SK-N-SH (cell line): ENCODE results near the gene WDFY1. TPM values are rescaled to one million over a fixed set of nuclear protein-coding genes. Genes with fewer than 3 reads are reported as not detected.

Experiments used
- CTCF ChIA-PET: fragments of 300-600, 350-600 bp; formaldehyde crosslinking; extraction: SDS; loops from one replicate; lab custom pipeline; 2021; lab: Yijun Ruan, JAX
- POLR2A ChIA-PET: fragments of 350-600 bp; sonication (Branson Sonifier 250); formaldehyde crosslinking; extraction: SDS; loops from one replicate; lab custom pipeline; 2020; ENCODE audit warnings: antibody characterized with exemption, inconsistent platforms; lab: Yijun Ruan, JAX
- DNase-seq: peaks from one replicate; pipeline ENCODE4 v3.0.0; 2012
- H2AFZ ChIP-seq: fragments of 200-600 bp; sonication (generic); 2 replicates; pipeline ENCODE4 v1.8.1; 2016; ENCODE audit warnings: antibody characterized with exemption, mild to moderate bottlenecking, low read depth
- H3F3A ChIP-seq: fragments of 200-600 bp; sonication (generic); replicated peaks from 2 replicates; pipeline ENCODE3; 2016; ENCODE audit warnings: antibody characterized with exemption, mild to moderate bottlenecking; ENCODE audit not compliant: insufficient read depth
- H3K27ac ChIP-seq, 2 experiments: fragments of 200-500 bp in 1 of 2; fragments of 200-600 bp in 1 of 2; sonication (Bioruptor generic) in 1 of 2; sonication (generic), shearing (Covaris generic) in 1 of 2; 2 replicates each; pipeline versions ENCODE4 v1.5.1 to v1.6.1; 2014 to 2016; ENCODE audit warnings: low read depth in 2 of 2, inconsistent platforms in 1 of 2, low read length in 1 of 2, mild to moderate bottlenecking in 1 of 2, mixed read lengths in 1 of 2
- H3K27me3 ChIP-seq: fragments of 200-600 bp; sonication (generic), shearing (Covaris generic); 2 replicates; pipeline ENCODE4 v1.6.1; 2016; ENCODE audit warnings: mixed run types; ENCODE audit not compliant: insufficient read depth
- H3K36me3 ChIP-seq, 2 experiments: fragments of 200-500 bp in 1 of 2; fragments of 200-600 bp in 1 of 2; sonication (Bioruptor generic) in 1 of 2; sonication (generic) in 1 of 2; replicated peaks in 1 of 2; 2 replicates each; pipeline versions ENCODE3 to v1.5.1; 2014 to 2016; ENCODE audit warnings: low read length in 1 of 2, mild to moderate bottlenecking in 1 of 2; ENCODE audit not compliant: insufficient read depth in 2 of 2, control insufficient read depth in 1 of 2
- H3K4me1 ChIP-seq, 2 experiments: fragments of 200-500 bp in 1 of 2; fragments of 200-600 bp in 1 of 2; sonication (Bioruptor generic) in 1 of 2; sonication (generic), shearing (Covaris generic) in 1 of 2; 2 replicates each; pipeline versions ENCODE4 v1.5.1 to v1.6.1; 2014 to 2016; ENCODE audit warnings: low read depth in 1 of 2, low read length in 1 of 2, mixed run types in 1 of 2; ENCODE audit not compliant: insufficient read depth in 2 of 2, control insufficient read depth in 1 of 2
- H3K4me2 ChIP-seq: fragments of 200-600 bp; sonication (generic), shearing (Covaris generic); 2 replicates; pipeline ENCODE4 v1.6.1; 2017; ENCODE audit warnings: mixed run types
- H3K4me3 ChIP-seq, 2 experiments: fragments of 200-500 bp in 1 of 2; fragments of 200-600 bp in 1 of 2; sonication (Bioruptor generic) in 1 of 2; sonication (generic), shearing (Covaris generic) in 1 of 2; 2 replicates each; pipeline versions ENCODE4 v1.5.1 to v1.8.1; 2014 to 2016; ENCODE audit warnings: low read depth in 2 of 2, inconsistent platforms in 1 of 2, low read length in 1 of 2, mild to moderate bottlenecking in 1 of 2, mixed read lengths in 1 of 2, moderate library complexity in 1 of 2
- H3K79me2 ChIP-seq: fragments of 200-600 bp; sonication (generic); 2 replicates; pipeline ENCODE4 v1.8.1; 2017; ENCODE audit warnings: mild to moderate bottlenecking; ENCODE audit not compliant: insufficient read depth
- H3K9ac ChIP-seq: fragments of 200-600 bp; sonication (generic); 2 replicates; pipeline ENCODE4 v1.6.1; 2017; ENCODE audit warnings: mixed run types
- H3K9me2 ChIP-seq: fragments of 200-600 bp; sonication (generic); 2 replicates; pipeline ENCODE4 v1.6.1; 2017; ENCODE audit warnings: mixed run types
- H3K9me3 ChIP-seq: fragments of 200-600 bp; sonication (generic); 2 replicates; pipeline ENCODE4 v1.6.1; 2017; ENCODE audit warnings: mixed run types, mild to moderate bottlenecking, moderate library complexity
- H4K20me1 ChIP-seq: fragments of 200-600 bp; sonication (generic); 2 replicates; pipeline ENCODE4 v1.6.1; 2017; ENCODE audit warnings: mild to moderate bottlenecking, mixed run types; ENCODE audit not compliant: insufficient read depth
- CHD2 ChIP-seq: fragments of 150-350 bp; IDR thresholded peaks from 2 replicates; pipeline ENCODE4 v1.6.1; 2018; ENCODE audit warnings: low read length; ENCODE audit not compliant: partially characterized antibody
- EP300 ChIP-seq, 2 experiments: IDR thresholded peaks; 2 replicates each; pipeline versions ENCODE4 v1.4.0 to v1.6.1; 2012; ENCODE audit warnings: borderline replicate concordance in 1 of 2, low read depth in 1 of 2, low read length in 1 of 2
- EZH2phosphoT487 ChIP-seq: fragments of 200-600 bp; sonication (generic); IDR thresholded peaks from 2 replicates; pipeline ENCODE4 v1.6.1; 2017; ENCODE audit warnings: low read depth, mixed run types, mild to moderate bottlenecking, antibody characterized with exemption, moderate library complexity, borderline replicate concordance
- GABPA ChIP-seq: IDR thresholded peaks from 2 replicates; pipeline ENCODE4 v1.4.0; 2012; ENCODE audit warnings: low read depth, mild to moderate bottlenecking
- GATA2 ChIP-seq: sonication (generic); formaldehyde crosslinking; IDR thresholded peaks from 2 replicates; pipeline ENCODE4 v1.5.0; 2020; ENCODE audit warnings: mild to moderate bottlenecking, missing genetic modification reagents
- JUND ChIP-seq: IDR thresholded peaks from 2 replicates; pipeline ENCODE4 v1.4.0; 2012
- MEF2A ChIP-seq: IDR thresholded peaks from 2 replicates; pipeline ENCODE4 v1.4.0; 2012; ENCODE audit warnings: low read depth, borderline replicate concordance
- MXI1 ChIP-seq: IDR thresholded peaks from 2 replicates; pipeline ENCODE4 v1.6.1; 2012; ENCODE audit warnings: mild to moderate bottlenecking, low read depth, low read length, improper control_type of control experiment
- RAD21 ChIP-seq: IDR thresholded peaks from 2 replicates; pipeline ENCODE4 v1.6.1; 2012; ENCODE audit warnings: mild to moderate bottlenecking, low read length
- RCOR1 ChIP-seq: fragments of 150-350 bp; IDR thresholded peaks from 2 replicates; pipeline ENCODE4 v1.6.1; 2017; ENCODE audit warnings: antibody characterized with exemption, low read length
- RFX5 ChIP-seq: IDR thresholded peaks from 2 replicates; pipeline ENCODE4 v1.6.1; 2012; ENCODE audit warnings: mild to moderate bottlenecking, improper control_type of control experiment, low read length
- SIN3A ChIP-seq: IDR thresholded peaks from 2 replicates; pipeline ENCODE4 v1.6.1; 2012; ENCODE audit warnings: low read depth, mild to moderate bottlenecking, low read length, moderate library complexity, borderline replicate concordance
- TAF1 ChIP-seq: IDR thresholded peaks from 2 replicates; pipeline ENCODE4 v1.6.1; 2012; ENCODE audit warnings: low read depth, mild to moderate bottlenecking, low read length, moderate library complexity, borderline replicate concordance
- TEAD4 ChIP-seq: IDR thresholded peaks from 2 replicates; pipeline ENCODE4 v1.4.0; 2012; ENCODE audit warnings: mild to moderate bottlenecking, borderline replicate concordance; ENCODE audit not compliant: insufficient read depth
- WGBS: methylation state at CpG from one replicate; pipeline ENCODE4 v1.1.6; 2017; ENCODE audit warnings: low lambda C conversion rate; 5-methylcytosine and 5-hydroxymethylcytosine counted together
- polyA plus RNA-seq, 3 experiments: library from polyadenylated mRNA; depleted of rRNA; stranded (reverse); fragments of >200 nt; gene quantifications; 2 replicates each; pipeline ENCODE4 v1.2.3, GENCODE V29; 2012
- TF ChIP-seq, protein P1 (sequence below): fragments of 150-350 bp; IDR thresholded peaks from 2 replicates; pipeline ENCODE4 v1.6.1; 2016; ENCODE audit warnings: mild to moderate bottlenecking, low read depth, low read length
- TF ChIP-seq, protein P2 (sequence below): IDR thresholded peaks from 2 replicates; pipeline ENCODE4; 2012
- TF ChIP-seq, protein P3 (sequence below): fragments of 150-350 bp; IDR thresholded peaks from 2 replicates; pipeline ENCODE4 v1.6.1; 2017; ENCODE audit warnings: antibody characterized with exemption, low read length, low read depth, borderline replicate concordance
- TF ChIP-seq, protein P4 (sequence below): IDR thresholded peaks from 2 replicates; pipeline ENCODE4 v1.4.0; 2012; ENCODE audit warnings: low read depth, borderline replicate concordance
- TF ChIP-seq, protein P5 (sequence below): IDR thresholded peaks from 2 replicates; pipeline ENCODE4 v1.4.0; 2012; ENCODE audit warnings: low read depth, borderline replicate concordance

The WDFY1 gene
- polyA plus RNA-seq, 1 of the 3 experiments (the other 2 are of a cell fraction), result 21.7 TPM

DNA sequence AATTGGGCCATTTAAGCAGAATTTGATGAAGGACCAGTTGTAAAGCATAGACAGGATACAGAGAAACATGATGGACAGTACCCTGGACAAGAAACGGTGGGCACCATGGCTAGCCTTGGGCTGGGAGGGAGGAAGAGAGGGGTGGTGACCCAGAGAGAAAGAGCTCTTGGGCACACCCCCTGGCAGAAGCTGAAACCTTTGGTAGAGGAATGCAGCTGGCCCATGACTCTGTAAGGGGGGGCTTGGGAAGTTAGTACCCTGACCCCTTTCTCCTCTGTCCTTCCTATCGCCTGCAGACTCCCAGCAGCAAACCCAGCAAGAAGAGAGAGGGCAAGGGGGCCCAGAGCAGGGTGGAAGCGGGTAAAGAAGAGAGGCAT lies 44.7 kb upstream of the WDFY1 start:
- DNase-seq, result no peak
- no peak overlapping the region for H3K4me2 ChIP-seq
- H3K9me2 ChIP-seq, result no peaks in the 10 kb centered on the region
- POLR2A ChIA-PET, result no interaction called here
- TF ChIP-seq, protein P1, sequence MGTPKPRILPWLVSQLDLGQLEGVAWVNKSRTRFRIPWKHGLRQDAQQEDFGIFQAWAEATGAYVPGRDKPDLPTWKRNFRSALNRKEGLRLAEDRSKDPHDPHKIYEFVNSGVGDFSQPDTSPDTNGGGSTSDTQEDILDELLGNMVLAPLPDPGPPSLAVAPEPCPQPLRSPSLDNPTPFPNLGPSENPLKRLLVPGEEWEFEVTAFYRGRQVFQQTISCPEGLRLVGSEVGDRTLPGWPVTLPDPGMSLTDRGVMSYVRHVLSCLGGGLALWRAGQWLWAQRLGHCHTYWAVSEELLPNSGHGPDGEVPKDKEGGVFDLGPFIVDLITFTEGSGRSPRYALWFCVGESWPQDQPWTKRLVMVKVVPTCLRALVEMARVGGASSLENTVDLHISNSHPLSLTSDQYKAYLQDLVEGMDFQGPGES, result no peak
- TF ChIP-seq JUND (no peak), MEF2A (no peak), MXI1 (no peak), TEAD4 (no peak), CHD2 (no peak)
- TF ChIP-seq, protein P2, sequence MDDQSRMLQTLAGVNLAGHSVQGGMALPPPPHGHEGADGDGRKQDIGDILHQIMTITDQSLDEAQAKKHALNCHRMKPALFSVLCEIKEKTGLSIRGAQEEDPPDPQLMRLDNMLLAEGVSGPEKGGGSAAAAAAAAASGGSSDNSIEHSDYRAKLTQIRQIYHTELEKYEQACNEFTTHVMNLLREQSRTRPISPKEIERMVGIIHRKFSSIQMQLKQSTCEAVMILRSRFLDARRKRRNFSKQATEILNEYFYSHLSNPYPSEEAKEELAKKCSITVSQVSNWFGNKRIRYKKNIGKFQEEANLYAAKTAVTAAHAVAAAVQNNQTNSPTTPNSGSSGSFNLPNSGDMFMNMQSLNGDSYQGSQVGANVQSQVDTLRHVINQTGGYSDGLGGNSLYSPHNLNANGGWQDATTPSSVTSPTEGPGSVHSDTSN, result no peak
- no peaks in the 10 kb centered on the region for H3F3A ChIP-seq
- no peaks in the 10 kb centered on the region for H3K9me3 ChIP-seq
- no peak overlapping the region for H3K27ac ChIP-seq
- H3K4me3 ChIP-seq, result no peak overlapping the region
- H3K36me3 ChIP-seq, result peaks cover 25 to 43% of the 10 kb centered on the region in 2 experiments
- H3K27me3 ChIP-seq, result no peaks in the 10 kb centered on the region
- peaks cover 0 to 2% of the 10 kb centered on the region in 2 experiments; a peak in 2 of 4 replicates for H3K4me1 ChIP-seq
- H2AFZ ChIP-seq, result no peak overlapping the region
- CTCF ChIA-PET, result interaction anchor here (0.9 to 12.0 kb wide), 4 partner anchors 15 to 379 kb away, joined by 3 to 439 read pairs (median 129); no protein-coding TSS in a partner anchor
- H3K9ac ChIP-seq, result no peak overlapping the region
- 80% methylated on average over 3 of the region's 3 CpGs for WGBS
- H3K79me2 ChIP-seq, result no peaks in the 10 kb centered on the region
- no peaks in the 10 kb centered on the region for H4K20me1 ChIP-seq

DNA sequence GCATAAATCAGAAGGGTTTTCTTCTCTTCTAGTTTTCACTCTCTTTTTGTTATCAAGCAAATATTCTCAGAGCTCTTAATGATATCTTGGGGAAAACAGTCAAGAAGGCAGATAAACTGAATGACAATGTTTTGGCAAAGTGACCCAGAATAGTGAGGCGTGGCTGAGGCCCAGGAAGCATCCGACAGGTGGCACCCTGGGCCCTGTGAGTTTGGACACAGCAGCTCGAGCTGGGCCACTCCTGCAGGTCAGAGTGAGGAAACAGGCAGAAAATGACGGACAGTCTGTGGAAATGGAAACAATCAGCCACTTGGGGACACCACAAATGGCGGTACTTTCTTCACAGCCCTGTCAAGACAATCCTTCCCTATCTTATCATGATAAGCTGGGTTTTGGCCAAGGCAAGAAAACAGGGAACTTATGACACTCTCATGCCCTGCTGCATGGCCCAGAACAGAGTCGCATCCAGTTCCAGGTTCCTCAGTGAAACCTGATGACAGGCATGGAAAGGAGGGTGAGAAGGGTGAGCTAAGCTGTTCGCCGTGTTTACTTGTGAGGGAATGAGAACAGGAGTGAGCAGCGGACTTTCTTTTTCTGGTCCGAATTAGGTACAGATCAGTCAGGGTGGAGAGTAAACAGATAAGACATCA lies 44.2 kb upstream of the WDFY1 start:
- H3K79me2 ChIP-seq, result no peaks in the 10 kb centered on the region
- WGBS, result 89% methylated on average over 10 of the region's 10 CpGs
- ChIA-PET POLR2A (no interaction called here), CTCF (interaction anchor here (0.9 to 12.0 kb wide), 4 partner anchors 15 to 380 kb away, joined by 3 to 439 read pairs (median 129); no protein-coding TSS in a partner anchor)
- H2AFZ ChIP-seq, result no peak overlapping the region
- DNase-seq, result no peak
- H3K27ac ChIP-seq, result no peak overlapping the region
- H3K36me3 ChIP-seq, result peaks cover 28 to 48% of the 10 kb centered on the region in 2 experiments
- no peaks in the 10 kb centered on the region for H4K20me1 ChIP-seq
- H3F3A ChIP-seq, result no peaks in the 10 kb centered on the region
- no peak overlapping the region for H3K4me2 ChIP-seq
- no peaks in the 10 kb centered on the region for H3K9me2 ChIP-seq
- no peak overlapping the region for H3K9ac ChIP-seq
- no peaks in the 10 kb centered on the region for H3K9me3 ChIP-seq
- no peak overlapping the region for H3K4me3 ChIP-seq
- peaks cover 0 to 2% of the 10 kb centered on the region in 2 experiments; a peak in 2 of 4 replicates for H3K4me1 ChIP-seq
- no peaks in the 10 kb centered on the region for H3K27me3 ChIP-seq
- no peak for TF ChIP-seq SIN3A
- no peak for TF ChIP-seq RAD21
- no peak for TF ChIP-seq EZH2phosphoT487
- TF ChIP-seq, protein P3, sequence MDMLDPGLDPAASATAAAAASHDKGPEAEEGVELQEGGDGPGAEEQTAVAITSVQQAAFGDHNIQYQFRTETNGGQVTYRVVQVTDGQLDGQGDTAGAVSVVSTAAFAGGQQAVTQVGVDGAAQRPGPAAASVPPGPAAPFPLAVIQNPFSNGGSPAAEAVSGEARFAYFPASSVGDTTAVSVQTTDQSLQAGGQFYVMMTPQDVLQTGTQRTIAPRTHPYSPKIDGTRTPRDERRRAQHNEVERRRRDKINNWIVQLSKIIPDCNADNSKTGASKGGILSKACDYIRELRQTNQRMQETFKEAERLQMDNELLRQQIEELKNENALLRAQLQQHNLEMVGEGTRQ, result no peak
- TF ChIP-seq EP300 (IDR thresholded peaks at IDR 0.05; ENCODE audit: borderline replicate concordance in 1 of 2, low read depth in 1 of 2, low read length in 1 of 2), result no peak
- TF ChIP-seq, protein P1, result no peak
- no peak for TF ChIP-seq GABPA
- no peak for TF ChIP-seq TAF1
- TF ChIP-seq RCOR1, result no peak
- no peak for TF ChIP-seq MXI1
- TF ChIP-seq, protein P4, sequence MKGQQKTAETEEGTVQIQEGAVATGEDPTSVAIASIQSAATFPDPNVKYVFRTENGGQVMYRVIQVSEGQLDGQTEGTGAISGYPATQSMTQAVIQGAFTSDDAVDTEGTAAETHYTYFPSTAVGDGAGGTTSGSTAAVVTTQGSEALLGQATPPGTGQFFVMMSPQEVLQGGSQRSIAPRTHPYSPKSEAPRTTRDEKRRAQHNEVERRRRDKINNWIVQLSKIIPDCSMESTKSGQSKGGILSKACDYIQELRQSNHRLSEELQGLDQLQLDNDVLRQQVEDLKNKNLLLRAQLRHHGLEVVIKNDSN, result no peak
- no peak for TF ChIP-seq GATA2 (CRISPR knock-in tag)
- TF ChIP-seq RFX5, result no peak
- TF ChIP-seq, protein P5, sequence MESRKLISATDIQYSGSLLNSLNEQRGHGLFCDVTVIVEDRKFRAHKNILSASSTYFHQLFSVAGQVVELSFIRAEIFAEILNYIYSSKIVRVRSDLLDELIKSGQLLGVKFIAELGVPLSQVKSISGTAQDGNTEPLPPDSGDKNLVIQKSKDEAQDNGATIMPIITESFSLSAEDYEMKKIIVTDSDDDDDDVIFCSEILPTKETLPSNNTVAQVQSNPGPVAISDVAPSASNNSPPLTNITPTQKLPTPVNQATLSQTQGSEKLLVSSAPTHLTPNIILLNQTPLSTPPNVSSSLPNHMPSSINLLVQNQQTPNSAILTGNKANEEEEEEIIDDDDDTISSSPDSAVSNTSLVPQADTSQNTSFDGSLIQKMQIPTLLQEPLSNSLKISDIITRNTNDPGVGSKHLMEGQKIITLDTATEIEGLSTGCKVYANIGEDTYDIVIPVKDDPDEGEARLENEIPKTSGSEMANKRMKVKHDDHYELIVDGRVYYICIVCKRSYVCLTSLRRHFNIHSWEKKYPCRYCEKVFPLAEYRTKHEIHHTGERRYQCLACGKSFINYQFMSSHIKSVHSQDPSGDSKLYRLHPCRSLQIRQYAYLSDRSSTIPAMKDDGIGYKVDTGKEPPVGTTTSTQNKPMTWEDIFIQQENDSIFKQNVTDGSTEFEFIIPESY, result no peak
